Upper lobe of left lung (tissue), 4 donors: Measurements from ENCODE around the gene CHL1.

Experiments
- EP300 ChIP-seq, 4 donors: sonication (generic); formaldehyde crosslinking; IDR thresholded peaks; one replicate each; pipeline ENCODE4 v1.5.1; 2017; ENCODE audit warnings: antibody characterized with exemption in 4 of 4, control low read depth in 2 of 4
- POLR2AphosphoS5 ChIP-seq, 2 donors: sonication (generic); formaldehyde crosslinking; IDR thresholded peaks; one replicate each; pipeline ENCODE4 v1.5.1; 2017; ENCODE audit warnings: antibody characterized with exemption in 2 of 2

DNA sequence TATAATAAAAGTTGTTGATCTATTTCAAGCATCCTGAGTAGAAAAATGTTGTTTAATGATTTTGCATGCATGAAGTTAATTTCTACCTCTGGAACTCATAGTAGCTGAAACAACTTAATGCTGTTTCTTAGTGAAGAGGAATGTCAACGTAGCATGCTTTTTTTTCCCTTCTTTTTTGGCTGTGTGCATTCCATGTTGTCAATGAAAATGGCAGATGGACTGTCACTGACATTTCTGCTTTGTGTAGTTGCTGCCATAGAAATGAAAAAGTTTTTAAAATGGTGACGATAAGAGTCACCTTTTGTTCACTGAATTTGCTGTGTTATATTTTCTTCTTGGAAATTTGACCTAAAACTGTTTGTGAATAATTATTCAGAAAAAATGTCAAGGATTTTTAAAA is 116.3 kb downstream of the CHL1 start:
- no peak for TF ChIP-seq POLR2AphosphoS5 (IDR thresholded peaks at IDR 0.05)
- no peak for TF ChIP-seq EP300 (IDR thresholded peaks at IDR 0.05)
